GM18505 (cell line): ENCODE measurements around the gene INPP5B.

ENCODE experiments used
- ATAC-seq: cut with Tn5 transposase; IDR thresholded peaks from one replicate; pipeline ENCODE4 v1.9.1; 2021; ENCODE audit not compliant: unreplicated experiment
- POLR2A ChIP-seq: IDR thresholded peaks from 4 replicates; pipeline ENCODE4 v1.6.1; 2011; ENCODE audit warnings: borderline replicate concordance; ENCODE audit not compliant: insufficient read depth, insufficient read length; ENCODE audit errors: extremely low read depth

Gene INPP5B

GRCh38 chr1:37878071-37878470, 68.8 kb downstream of the INPP5B start:
- no peak for ATAC-seq
- no peak for TF ChIP-seq POLR2A

- no peak for TF ChIP-seq POLR2A
- ATAC-seq: no peak
Measured at GRCh38 chr1:37875833-37876232, 71.0 kb downstream of the INPP5B start.

DNA sequence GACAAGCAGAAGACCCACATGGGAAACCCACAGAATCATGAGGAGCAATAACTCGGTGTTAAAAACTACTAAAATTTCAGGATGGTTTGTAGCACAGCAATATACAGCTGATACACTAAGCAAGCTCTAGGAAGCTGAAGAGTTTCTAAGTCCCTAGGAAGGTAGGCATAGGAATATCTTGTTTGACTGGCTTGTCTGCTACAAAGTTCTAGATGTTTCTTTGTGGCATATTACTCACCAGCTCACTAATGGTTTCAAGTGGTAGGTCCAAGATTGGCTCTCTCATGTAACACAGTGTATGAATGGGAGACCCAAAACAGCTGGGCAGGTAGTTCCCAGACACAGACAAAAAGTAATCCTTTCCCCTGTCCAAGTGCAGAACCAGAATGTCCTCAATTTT, 74.2 kb downstream of the INPP5B start:
- TF ChIP-seq POLR2A: no peak
- ATAC-seq: no peak

DNA sequence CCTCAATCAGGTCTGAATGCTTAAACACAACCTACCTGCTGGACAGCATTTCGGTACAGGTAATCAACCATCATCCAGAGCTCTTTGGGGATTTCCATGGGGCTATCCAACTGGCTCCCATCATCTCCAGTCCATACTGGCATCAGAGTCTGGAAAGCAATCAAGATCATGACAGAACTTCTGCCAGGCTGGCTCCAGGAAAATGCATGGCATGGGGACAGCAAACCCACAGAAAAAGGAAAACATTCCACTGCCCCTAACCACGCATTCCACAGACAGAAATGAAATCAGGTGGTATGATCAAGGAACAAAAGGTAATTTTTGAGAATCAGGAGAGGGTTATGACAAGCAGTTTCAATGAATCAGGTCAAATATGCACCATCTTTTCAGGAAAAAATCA, 78.4 kb downstream of the INPP5B start:
- no peak for TF ChIP-seq POLR2A
- ATAC-seq: no peak

- TF ChIP-seq POLR2A: no peak
- ATAC-seq: no peak
Measured at GRCh38 chr1:37867784-37868183, 79.1 kb downstream of the INPP5B start.

DNA sequence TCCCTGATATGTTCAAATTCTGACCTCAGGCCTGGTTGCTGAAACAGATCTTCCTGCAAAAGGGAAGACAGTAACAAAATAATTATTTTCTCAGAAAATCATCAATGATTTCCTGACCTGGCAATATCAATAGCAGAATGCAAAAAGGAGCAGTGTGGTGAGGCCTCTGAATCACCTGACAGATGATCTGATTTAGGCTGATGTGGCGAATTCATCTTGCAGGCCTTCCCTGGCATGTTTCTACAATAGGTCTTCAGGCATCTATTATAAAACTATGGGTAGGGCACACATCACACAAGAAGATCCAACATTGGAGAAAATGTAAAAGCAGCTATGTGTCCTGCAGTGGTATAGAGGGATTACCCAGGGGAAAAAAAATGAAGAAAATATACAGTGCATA, 80.4 kb downstream of the INPP5B start:
- ATAC-seq: no peak
- no peak for TF ChIP-seq POLR2A

DNA sequence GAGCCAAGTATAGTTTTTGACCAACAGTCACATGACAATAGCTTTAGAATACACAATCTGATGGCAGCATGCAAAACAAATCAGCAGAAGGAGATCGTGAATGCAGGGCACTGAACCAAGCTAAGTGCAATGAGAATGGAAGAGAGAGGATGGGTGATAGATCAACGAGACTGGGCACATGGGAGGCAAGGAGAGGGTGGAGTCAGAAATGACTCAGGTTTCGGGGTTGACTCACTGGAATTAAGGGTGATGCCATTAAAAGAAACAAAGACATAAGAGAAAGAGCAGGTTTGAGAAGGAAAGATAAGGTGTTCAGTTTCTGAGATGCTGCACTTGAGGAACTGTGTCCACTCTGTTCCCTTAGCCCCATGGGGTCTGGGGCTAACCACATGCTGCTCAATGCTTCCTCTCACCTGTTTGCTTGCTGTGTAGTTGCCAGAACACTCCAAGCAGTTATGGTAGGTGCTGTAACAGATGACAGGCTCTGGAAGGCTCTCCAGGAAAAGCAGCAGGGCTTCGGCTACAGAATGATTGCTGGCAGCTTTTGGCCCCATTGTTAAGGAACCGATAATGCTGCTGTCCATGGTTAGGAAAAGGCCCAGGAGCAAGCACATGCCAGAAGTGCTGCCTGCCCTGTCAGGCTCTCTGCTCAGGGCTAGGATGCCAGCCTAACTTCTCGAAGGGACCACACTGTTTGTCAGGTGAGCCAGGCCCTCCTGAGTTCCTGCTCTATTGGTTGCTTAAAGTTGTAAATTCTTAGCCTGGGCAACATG, 81.3 kb downstream of the INPP5B start:
- TF ChIP-seq POLR2A: no peak
- no peak for ATAC-seq

DNA sequence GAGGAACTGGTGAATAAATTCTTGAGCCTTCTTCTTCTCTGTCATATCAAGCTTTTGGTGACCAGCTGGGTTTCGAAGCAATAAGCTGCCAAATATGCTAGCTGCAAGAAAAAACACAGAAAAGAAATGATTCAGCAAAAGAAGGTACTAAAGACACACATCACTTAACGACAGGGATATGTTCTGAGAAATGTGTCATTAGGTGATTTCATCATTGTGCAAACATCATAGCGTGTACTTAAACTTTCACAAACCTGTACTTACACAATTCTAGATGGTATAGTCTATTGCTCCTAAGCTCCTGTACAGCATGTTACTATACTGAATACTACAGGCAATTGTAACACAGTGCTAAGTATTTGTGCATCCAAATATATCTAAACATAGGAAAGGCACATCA, 84.5 kb downstream of the INPP5B start:
- ATAC-seq: no peak
- TF ChIP-seq POLR2A: no peak

- ATAC-seq: no peak
- TF ChIP-seq POLR2A: no peak
Measured at GRCh38 chr1:37861151-37861550, 85.7 kb downstream of the INPP5B start.

- no peak for ATAC-seq
Measured at GRCh38 chr1:37860346-37860666, 86.5 kb downstream of the INPP5B start.

GRCh38 chr1:37859507-37860345, 87.1 kb downstream of the INPP5B start, which contains the start of gene MTF1:
TSS of gene MTF1 (minus strand) at chr1:37859592. CDS start at chr1:37857658, 1,934 bp downstream.
- peak; percentile 79 for TF ChIP-seq POLR2A
- ATAC-seq: peak; percentile 86

More at GRCh38 chr1:37860346-37860666, 86.5 kb downstream of the INPP5B start:
- no peak for TF ChIP-seq POLR2A

GRCh38 chr1:37858931-37859506, 87.8 kb downstream of the INPP5B start:
- no peak for ATAC-seq
- TF ChIP-seq POLR2A: no peak

GRCh38 chr1:37854406-37854805, 92.4 kb downstream of the INPP5B start:
- no peak for TF ChIP-seq POLR2A
- ATAC-seq: no peak
